GM12878 (cell line): Measurements from ENCODE around the gene LMOD1. TPM values are rescaled to one million over a fixed set of nuclear protein-coding genes. Genes with fewer than 3 reads are reported as not detected.

Experiments
- ATAC-seq: fragments of 200-7000 bp; cut with Tn5 transposase; 3 replicates; pipeline ENCODE4 v1.9.1; 2020; ENCODE audit warnings: mild to moderate bottlenecking, moderate library complexity
- BruUV-seq: library from RNA; stranded (reverse); fragments of 400-500 nt; replicated peaks from 2 replicates; lab custom pipeline; 2021; lab: Mats Ljungman, UMichigan
- CTCF ChIA-PET: fragments of 300-600 bp; sonication (Branson Sonifier 250); formaldehyde crosslinking; extraction: SDS; loops from one replicate; lab custom pipeline; 2021; ENCODE audit warnings: inconsistent platforms; lab: Yijun Ruan, JAX
- POLR2A ChIA-PET: fragments of 350-600 bp; formaldehyde crosslinking; extraction: SDS; loops from one replicate; lab custom pipeline; 2021; ENCODE audit warnings: inconsistent platforms; lab: Charles Lee
- RAD21 ChIA-PET: fragments of 300-600 bp; sonication (Branson Sonifier 250); formaldehyde crosslinking; loops from one replicate; lab custom pipeline; 2023; ENCODE audit warnings: antibody characterized with exemption; ENCODE audit not compliant: unreplicated experiment; lab: Charles Lee
- SMC1A ChIA-PET: fragments of 300-600 bp; sonication (Branson Sonifier 250); formaldehyde crosslinking; loops from one replicate; lab custom pipeline; 2023; ENCODE audit not compliant: unreplicated experiment, uncharacterized antibody; lab: Charles Lee
- DNase-seq: peaks from one replicate; pipeline ENCODE4 v3.0.0-alpha.2; 2011; ENCODE audit warnings: low read depth, low spot score
- FAIRE-seq: peaks from 3 replicates; lab custom pipeline; 2011; peaks lifted over from hg19 to GRCh38; lab: Jason Lieb, UNC
- H2AFZ ChIP-seq: 2 replicates; pipeline ENCODE4 v1.6.0; 2011; ENCODE audit warnings: low read depth, low read length, control low read depth; ENCODE audit not compliant: control insufficient read depth
- H3K27ac ChIP-seq: 2 replicates; pipeline ENCODE4 v1.5.1; 2011; ENCODE audit warnings: control low read depth; ENCODE audit not compliant: control insufficient read depth, insufficient read depth
- H3K27me3 ChIP-seq, 2 experiments: replicated peaks in 1 of 2; 2 replicates each; pipeline versions ENCODE4 v1.6.0 to v1.6.1; 2011; ENCODE audit warnings: low read length in 1 of 2; ENCODE audit not compliant: control insufficient read depth in 2 of 2, insufficient read depth in 2 of 2
- H3K36me3 ChIP-seq, 2 experiments: 2 replicates each; pipeline ENCODE4 v1.5.1; 2011; ENCODE audit warnings: low read length in 1 of 2; ENCODE audit not compliant: control insufficient read depth in 2 of 2, insufficient read depth in 2 of 2
- H3K4me1 ChIP-seq: 2 replicates; pipeline ENCODE4 v1.6.1; 2011; ENCODE audit warnings: mild to moderate bottlenecking, low read length, moderate library complexity, mixed read lengths; ENCODE audit not compliant: control insufficient read depth, insufficient read depth
- H3K4me2 ChIP-seq: 2 replicates; pipeline ENCODE4 v1.6.0; 2011; ENCODE audit warnings: control low read depth; ENCODE audit not compliant: control insufficient read depth, insufficient read depth
- H3K4me3 ChIP-seq: fragments of 200-600 bp; sonication (generic); 2 replicates; pipeline ENCODE4 v1.5.1; 2016
- H3K79me2 ChIP-seq: 2 replicates; pipeline ENCODE4 v1.6.0; 2011; ENCODE audit warnings: low read length; ENCODE audit not compliant: control insufficient read depth, insufficient read depth
- H3K9ac ChIP-seq: 2 replicates; pipeline ENCODE4 v1.8.0; 2011; ENCODE audit warnings: low read length, control low read depth, mixed read lengths; ENCODE audit not compliant: control insufficient read depth, insufficient read depth
- H3K9me3 ChIP-seq: replicated peaks from 3 replicates; pipeline ENCODE4 v1.5.1; 2011; ENCODE audit warnings: mild to moderate bottlenecking, low read length; ENCODE audit not compliant: control insufficient read depth, insufficient read depth
- H4K20me1 ChIP-seq: 2 replicates; pipeline ENCODE4 v1.6.0; 2011; ENCODE audit not compliant: control insufficient read depth, insufficient read depth
- ATF7 ChIP-seq: fragments of 450-650 bp; IDR thresholded peaks from 2 replicates; pipeline ENCODE4 v1.6.1; 2016; ENCODE audit warnings: low read depth, mild to moderate bottlenecking
- CREB1 ChIP-seq: IDR thresholded peaks from 2 replicates; pipeline ENCODE4 v1.6.1; 2012; ENCODE audit warnings: low read depth, mild to moderate bottlenecking, inconsistent platforms
- EED ChIP-seq: sonication (generic); IDR thresholded peaks from 2 replicates; pipeline ENCODE4 v1.6.1; 2016; ENCODE audit warnings: antibody characterized with exemption, low read depth
- PAX8 ChIP-seq: fragments of 450-650 bp; IDR thresholded peaks from 2 replicates; pipeline ENCODE4 v1.6.1; 2017; ENCODE audit warnings: mild to moderate bottlenecking, moderate library complexity
- SMAD5 ChIP-seq: IDR thresholded peaks from 2 replicates; pipeline ENCODE4 v1.6.1; 2016; ENCODE audit warnings: antibody characterized with exemption, low read depth
- YY1 ChIP-seq: IDR thresholded peaks from 2 replicates; pipeline ENCODE4 v1.6.1; 2011; ENCODE audit warnings: low read depth, mild to moderate bottlenecking, low read length
- WGBS: methylation state at CpG from one replicate; pipeline ENCODE4 v1.1.6; 2016; ENCODE audit warnings: low lambda C conversion rate; ENCODE audit not compliant: insufficient replicate concordance, insufficient coverage; ENCODE audit errors: missing lambda C conversion rate; 5-methylcytosine and 5-hydroxymethylcytosine counted together
- in situ Hi-C: fragments of 300-500 bp; cut with MboI; formaldehyde crosslinking; loops from 9 replicates; pipeline ENCODE4 v1.14.3; 2018; ENCODE audit warnings: mixed read lengths
- intact Hi-C: fragments of 100-400 bp; cut with micrococcal nuclease; formaldehyde crosslinking; loops from one replicate; pipeline ENCODE4 v1.14.2; 2022; ENCODE audit not compliant: unreplicated experiment
- polyA plus RNA-seq, 11 experiments: library from polyadenylated mRNA; depleted of rRNA in 4 of 11; unstranded in 6 of 11; stranded (reverse) in 5 of 11; fragments of >200 nt; fragmentation: Nextera tagmentation in 4 of 11; fragmentation: Illumina TruSeq in 1 of 11; extraction: Ambion mirVana in 4 of 11; extraction: Trizol in 1 of 11; gene quantifications; 1 replicate in 1 of 11; 2 replicates in 10 of 11; pipeline versions ENCODE4 v1.2.1 to v1.2.3, GENCODE V29; 2011 to 2016; ENCODE audit warnings: inconsistent platforms in 2 of 11, missing spikeins in 2 of 11, low read depth in 1 of 11
- total RNA-seq, 4 experiments: library from RNA; depleted of rRNA in 3 of 4; stranded (reverse); fragments of >200 nt in 3 of 4; fragmentation: Illumina TruSeq in 1 of 4; extraction: Trizol in 1 of 4; gene quantifications; 2 replicates each; pipeline versions ENCODE4 v1.2.1 to v1.2.3, GENCODE V29; 2013 to 2021

LMOD1 gene
- total and polyA plus RNA-seq, 10 of the 15 experiments (the other 5 are each of a cell fraction or from before 2014, with no cell fraction given), result 0.15 TPM; not detected in 9

DNA sequence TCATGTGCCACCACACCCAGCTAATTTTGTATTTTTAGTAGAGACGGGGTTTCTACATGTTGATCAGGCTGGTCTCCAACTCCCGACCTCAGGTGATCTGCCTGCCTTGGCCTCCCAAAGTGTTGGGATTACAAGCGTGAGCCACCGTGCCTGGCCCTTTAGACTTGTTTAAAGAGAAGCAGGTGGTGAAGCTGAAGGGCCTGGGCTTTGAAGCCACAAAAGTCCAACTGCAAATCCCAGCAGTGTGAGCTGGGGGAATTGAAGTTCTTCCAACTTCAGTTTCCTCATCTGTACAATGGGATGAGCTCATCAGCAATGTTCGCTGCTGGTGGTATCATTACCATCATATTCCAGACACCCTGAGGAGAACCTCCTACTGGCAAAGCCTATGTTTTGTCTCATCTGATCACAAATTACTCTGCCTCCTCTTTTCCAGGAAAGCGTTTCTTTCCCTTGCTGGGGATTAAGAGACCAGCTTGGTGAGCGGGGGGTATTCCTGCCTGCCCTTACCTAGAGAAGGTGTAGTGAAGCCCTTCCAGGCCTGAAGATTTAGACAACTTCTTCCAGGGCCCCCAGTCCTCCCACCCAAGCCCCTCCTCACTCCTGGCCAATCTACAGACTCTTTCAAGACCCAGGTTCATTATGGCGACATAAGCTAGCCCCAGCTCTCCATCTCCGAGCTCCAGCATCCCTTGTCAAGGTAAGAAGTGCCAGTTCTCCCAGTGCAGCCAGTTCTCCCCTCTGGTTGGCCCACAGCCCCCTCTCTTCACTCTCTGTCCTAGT, 60.1 kb downstream of the LMOD1 start:
- Histone ChIP-seq H3K27ac (no peak overlapping the region), H3K27me3 (peaks cover 2 to 12% of the 10 kb centered on the region in 2 experiments; a peak in 3 of 4 replicates), H3K36me3 (no peaks in the 10 kb centered on the region; a peak in 1 of 4 replicates), H3K9me3 (no peaks in the 10 kb centered on the region), H3K9ac (no peak overlapping the region), H3K4me2 (no peak overlapping the region), H3K4me1 (peaks cover 5% of the 10 kb centered on the region; the same call in 1 of the 2 replicates), H3K79me2 (no peaks in the 10 kb centered on the region), H2AFZ (no peak overlapping the region), H3K4me3 (no peak overlapping the region), H4K20me1 (no peaks in the 10 kb centered on the region)
- WGBS, result 41% methylated on average over 9 of the region's 9 CpGs
- RAD21 ChIA-PET, result interaction anchor here (1.2 to 1.3 kb wide), 2 partner anchors 10 to 11 kb away, joined by 4 to 5 read pairs; no protein-coding TSS in a partner anchor
- TF ChIP-seq EED (no peak), SMAD5 (no peak), ATF7 (no peak), CREB1 (no peak), YY1 (no peak), PAX8 (no peak)
- in situ Hi-C loops (no loop called here), intact Hi-C loops (no loop called here)
- no peak for FAIRE-seq
- CTCF ChIA-PET, result interaction anchor here (1.4 to 2.4 kb wide), 4 partner anchors 10 to 249 kb away, joined by 4 to 24 read pairs (median 6); no protein-coding TSS in a partner anchor
- ATAC-seq, result no peak
- POLR2A ChIA-PET, result no interaction called here
- SMC1A ChIA-PET, result interaction anchor here (1.4 to 1.5 kb wide), 2 partner anchors 8 to 9 kb away, joined by 4 to 5 read pairs; no protein-coding TSS in a partner anchor
- BruUV-seq, result no TSS peak
- DNase-seq, result no peak
